OCI-LY7 (cell line): ENCODE results near the gene FDXACB1. TPM values are rescaled to one million over a fixed set of nuclear protein-coding genes. Genes with fewer than 3 reads are reported as not detected.

Source experiments
- BruUV-seq: library from RNA; stranded (reverse); fragments of 400-500 nt; replicated peaks from 2 replicates; lab custom pipeline; 2021; lab: Mats Ljungman, UMichigan
- CTCF ChIA-PET: fragments of 300-600 bp; sonication (Branson Sonifier 250); formaldehyde crosslinking; loops from one replicate; lab custom pipeline; 2022; ENCODE audit warnings: antibody characterized with exemption; ENCODE audit not compliant: unreplicated experiment; lab: Charles Lee
- POLR2A ChIA-PET: fragments of 300-600 bp; sonication (Branson Sonifier 250); formaldehyde crosslinking; loops from one replicate; lab custom pipeline; 2022; ENCODE audit warnings: antibody characterized with exemption; lab: Charles Lee
- DNase-seq: peaks from one replicate; pipeline ENCODE4 v3.0.0-alpha.2; 2015; ENCODE audit warnings: low spot score
- H2AFZ ChIP-seq: fragments of 200-600 bp; sonication (generic), shearing (Covaris generic); 2 replicates; pipeline ENCODE4 v1.6.1; 2014; ENCODE audit warnings: mild to moderate bottlenecking, antibody characterized with exemption, low read length, moderate library complexity
- H3K27ac ChIP-seq: fragments of 200-600 bp; sonication (generic); 2 replicates; pipeline ENCODE4 v1.5.1; 2014; ENCODE audit warnings: mixed run types, low read depth, mild to moderate bottlenecking, moderate library complexity, low read length, inconsistent platforms; ENCODE audit not compliant: poor library complexity, severe bottlenecking
- H3K36me3 ChIP-seq: fragments of 200-600 bp; sonication (generic); 2 replicates; pipeline ENCODE4 v1.6.1; 2014; ENCODE audit warnings: mild to moderate bottlenecking, antibody characterized with exemption, low read length, moderate library complexity, mixed read lengths; ENCODE audit not compliant: insufficient read depth
- H3K4me1 ChIP-seq: fragments of 200-600 bp; sonication (generic); 2 replicates; pipeline ENCODE4 v1.5.1; 2014; ENCODE audit warnings: mild to moderate bottlenecking, low read length; ENCODE audit not compliant: insufficient read depth, poor library complexity, severe bottlenecking
- H3K4me2 ChIP-seq: fragments of 200-600 bp; sonication (generic); 2 replicates; pipeline ENCODE4 v1.6.1; 2014; ENCODE audit warnings: mild to moderate bottlenecking, low read length
- H3K4me3 ChIP-seq: fragments of 200-600 bp; sonication (generic); 2 replicates; pipeline ENCODE4 v1.5.1; 2014; ENCODE audit warnings: mild to moderate bottlenecking, low read depth, low read length; ENCODE audit not compliant: poor library complexity, severe bottlenecking
- H3K79me2 ChIP-seq: fragments of 200-600 bp; sonication (generic); 2 replicates; pipeline ENCODE4 v1.6.1; 2016; ENCODE audit warnings: low read depth, mild to moderate bottlenecking, low read length, moderate library complexity, mixed read lengths; ENCODE audit not compliant: insufficient read depth
- H3K9me2 ChIP-seq: fragments of 200-600 bp; sonication (generic); 2 replicates; pipeline ENCODE4 v1.6.1; 2016; ENCODE audit warnings: mild to moderate bottlenecking, low read length, mixed read lengths; ENCODE audit not compliant: insufficient read depth
- H3K9me3 ChIP-seq: fragments of 200-600 bp; sonication (generic); 2 replicates; pipeline ENCODE4 v1.6.1; 2014; ENCODE audit warnings: mild to moderate bottlenecking, mixed run types, low read length, mixed read lengths
- H4K20me1 ChIP-seq: fragments of 200-600 bp; sonication (generic); 2 replicates; pipeline ENCODE4 v1.6.1; 2014; ENCODE audit warnings: mild to moderate bottlenecking, antibody characterized with exemption, low read length, moderate library complexity, mixed read lengths; ENCODE audit not compliant: insufficient read depth
- CTCF ChIP-seq: fragments of 200-600 bp; sonication (generic); conservative IDR thresholded peaks from 2 replicates; pipeline ENCODE4 v1.5.1; 2014; ENCODE audit warnings: mild to moderate bottlenecking, antibody characterized with exemption, low read length, moderate library complexity, mixed read lengths
- EZH2phosphoT487 ChIP-seq: fragments of 200-600 bp; sonication (generic); IDR thresholded peaks from 2 replicates; pipeline ENCODE4 v1.6.1; 2018; ENCODE audit warnings: low read depth, borderline replicate concordance, mild to moderate bottlenecking, mixed run types, antibody characterized with exemption, low read length, moderate library complexity, mixed read lengths
- intact Hi-C: fragments of 100-400 bp; cut with micrococcal nuclease; formaldehyde crosslinking; loops from one replicate; pipeline ENCODE4 v1.10.0; 2022; ENCODE audit not compliant: unreplicated experiment
- total RNA-seq, 2 experiments: library from RNA; depleted of rRNA in 1 of 2; stranded (reverse); fragments of >200 nt in 1 of 2; shearing (Covaris generic) in 1 of 2; gene quantifications; 2 replicates each; pipeline ENCODE4 v1.2.3, GENCODE V29; 2014 to 2022

Gene FDXACB1
- total RNA-seq, 2 experiments from 2014 or later, result 5.8 to 6.2 TPM

GRCh38 chr11:111851067-111851466 lies 27.9 kb downstream of the FDXACB1 start:
- no peak overlapping the region for H3K27ac ChIP-seq
- H3K36me3 ChIP-seq, result peaks cover 38% of the 10 kb centered on the region
- no peak for TF ChIP-seq EZH2phosphoT487
- TF ChIP-seq CTCF, result no peak
- BruUV-seq, result no TSS peak
- no peak for DNase-seq
- no peaks in the 10 kb centered on the region for H3K79me2 ChIP-seq
- no peaks in the 10 kb centered on the region for H3K9me3 ChIP-seq
- intact Hi-C loops, result no loop called here
- ChIA-PET POLR2A (interaction anchor here (0.5 to 1.3 kb wide), 5 partner anchors 14 to 795 kb away, joined by 3 to 4 read pairs (median 3); no protein-coding TSS in a partner anchor), CTCF (no interaction called here)
- no peak overlapping the region for H3K4me3 ChIP-seq
- H3K9me2 ChIP-seq, result no peaks in the 10 kb centered on the region
- no peak overlapping the region for H2AFZ ChIP-seq
- H4K20me1 ChIP-seq, result no peaks in the 10 kb centered on the region
- H3K4me1 ChIP-seq, result no peaks in the 10 kb centered on the region
- no peak overlapping the region for H3K4me2 ChIP-seq

- H4K20me1 ChIP-seq, result no peaks in the 10 kb centered on the region
- no peak overlapping the region for H3K4me3 ChIP-seq
- DNase-seq, result no peak
- no peak overlapping the region for H3K4me2 ChIP-seq
- ChIA-PET POLR2A (interaction anchor here (0.6 to 0.9 kb wide), 3 partner anchors 11 to 213 kb away, joined by 3 to 6 read pairs (median 4); no protein-coding TSS in a partner anchor), CTCF (no interaction called here)
- H3K27ac ChIP-seq, result no peak overlapping the region
- H3K9me3 ChIP-seq, result no peaks in the 10 kb centered on the region
- TF ChIP-seq CTCF, result no peak
- TF ChIP-seq EZH2phosphoT487, result no peak
- no peaks in the 10 kb centered on the region for H3K9me2 ChIP-seq
- no peaks in the 10 kb centered on the region for H3K4me1 ChIP-seq
- H3K36me3 ChIP-seq, result peaks cover 30% of the 10 kb centered on the region
- H2AFZ ChIP-seq, result no peak overlapping the region
- BruUV-seq, result no TSS peak
- no peaks in the 10 kb centered on the region for H3K79me2 ChIP-seq
- intact Hi-C loops, result no loop called here
Observed at GRCh38 chr11:111849631-111850030, 29.3 kb downstream of the FDXACB1 start.

- Histone ChIP-seq H3K4me3 (no peak overlapping the region), H4K20me1 (no peaks in the 10 kb centered on the region), H3K4me1 (no peaks in the 10 kb centered on the region), H3K9me3 (no peaks in the 10 kb centered on the region), H3K27ac (no peak overlapping the region), H3K9me2 (no peaks in the 10 kb centered on the region), H2AFZ (no peak overlapping the region), H3K79me2 (no peaks in the 10 kb centered on the region), H3K36me3 (peaks cover 15% of the 10 kb centered on the region), H3K4me2 (no peak overlapping the region)
- TF ChIP-seq CTCF (no peak), EZH2phosphoT487 (no peak)
- POLR2A ChIA-PET, result interaction anchor here (0.6 to 1.5 kb wide), 7 partner anchors 11 to 82 kb away, joined by 3 to 8 read pairs (median 4); no protein-coding TSS in a partner anchor
- no peak for DNase-seq
- CTCF ChIA-PET, result no interaction called here
- BruUV-seq, result no TSS peak
- intact Hi-C loops, result no loop called here
Observed at GRCh38 chr11:111846636-111847035, 32.3 kb downstream of the FDXACB1 start.
